HG03095 (cell line): ENCODE measurements around the gene HOXD4.

Source experiments
- ATAC-seq: cut with Tn5 transposase; IDR thresholded peaks from one replicate; pipeline ENCODE4 v1.9.1; 2021; ENCODE audit warnings: moderate library complexity; ENCODE audit not compliant: unreplicated experiment

Gene HOXD4

GRCh38 chr2:176139661-176140512, 11.5 kb upstream of the HOXD4 start:
- no peak for ATAC-seq

- peak; percentile 79 for ATAC-seq
Observed at GRCh38 chr2:176140513-176141317, 10.6 kb upstream of the HOXD4 start.

- ATAC-seq, result no peak
Observed at GRCh38 chr2:176142281-176142680, 9.1 kb upstream of the HOXD4 start.

- no peak for ATAC-seq
Observed at GRCh38 chr2:176145085-176145969, 6.0 kb upstream of the HOXD4 start.

GRCh38 chr2:176146101-176146500, 5.2 kb upstream of the HOXD4 start:
- ATAC-seq, result no peak

GRCh38 chr2:176146645-176147044, 4.7 kb upstream of the HOXD4 start:
- no peak for ATAC-seq

GRCh38 chr2:176147210-176147799, 4.0 kb upstream of the HOXD4 start:
- ATAC-seq, result no peak

GRCh38 chr2:176147800-176148496, 3.4 kb upstream of the HOXD4 start:
- no peak for ATAC-seq

- no peak for ATAC-seq
Observed at GRCh38 chr2:176148751-176149421, 2.5 kb upstream of the HOXD4 start.

GRCh38 chr2:176149481-176149938, 1.8 kb upstream of the HOXD4 start:
- ATAC-seq, result no peak

GRCh38 chr2:176149939-176150583, 1.3 kb upstream of the HOXD4 start:
- no peak for ATAC-seq

- no peak for ATAC-seq
Observed at GRCh38 chr2:176150584-176151441, 537 bp upstream of the HOXD4 start.

- ATAC-seq, result no peak
Observed at GRCh38 chr2:176152350-176153181, 1.2 kb downstream of the HOXD4 start.

- no peak for ATAC-seq
Observed at GRCh38 chr2:176154576-176155252, 3.4 kb downstream of the HOXD4 start.

GRCh38 chr2:176155356-176156044, 4.2 kb downstream of the HOXD4 start:
- no peak for ATAC-seq

- ATAC-seq, result no peak
Observed at GRCh38 chr2:176156301-176156806, 5.0 kb downstream of the HOXD4 start.
